Uterus (tissue), 4 donors: ENCODE data around the gene APOA1. TPM values are rescaled to one million over a fixed set of nuclear protein-coding genes. Genes with fewer than 3 reads are reported as not detected.
"Not testable (repeated sequence)": the region's sequence is repeated elsewhere in the genome, so short reads cannot be mapped to it uniquely, and the experiment has no call there.

Source experiments
- DNase-seq, 2 donors: peaks; one replicate each; pipeline ENCODE4 v3.0.0-alpha.2; 2019 to 2020
- H3K27ac ChIP-seq, 2 donors: fragments of 200-600 bp; sonication (generic); 1 replicate in 1 of 2; 2 replicates in 1 of 2; pipeline ENCODE4 v1.5.1; 2016 to 2018
- H3K27me3 ChIP-seq, 2 donors: fragments of 200-600 bp; sonication (generic); one replicate each; pipeline ENCODE4 v1.5.1; 2018 to 2019; ENCODE audit warnings: control low read depth in 1 of 2
- H3K36me3 ChIP-seq, 2 donors: fragments of 200-600 bp; sonication (generic); one replicate each; pipeline ENCODE4 v1.5.1; 2019; ENCODE audit warnings: control low read depth in 1 of 2
- H3K4me1 ChIP-seq, 2 donors: fragments of 200-600 bp; sonication (generic); one replicate each; pipeline ENCODE4 v1.5.1; 2018 to 2019; ENCODE audit warnings: control low read depth in 1 of 2
- H3K4me3 ChIP-seq, 2 donors: fragments of 200-600 bp; sonication (generic); 1 replicate in 1 of 2; 2 replicates in 1 of 2; pipeline ENCODE4 v1.5.1; 2018 to 2019; ENCODE audit warnings: mild to moderate bottlenecking in 1 of 2
- H3K9me3 ChIP-seq, 2 donors: fragments of 200-600 bp; sonication (generic); one replicate each; pipeline ENCODE4 v1.5.1; 2019; ENCODE audit warnings: control low read depth in 1 of 2
- CTCF ChIP-seq, 4 experiments: fragments of 200-600 bp in 2 of 4; fragments of 450-650 bp in 2 of 4; sonication (generic) in 2 of 4; IDR thresholded peaks; one replicate each; pipeline ENCODE4 v1.5.1; 2016 to 2019; ENCODE audit warnings: antibody characterized with exemption in 4 of 4, mild to moderate bottlenecking in 2 of 4, moderate library complexity in 1 of 4
- POLR2A ChIP-seq, 2 donors: fragments of 450-650 bp; IDR thresholded peaks; one replicate each; pipeline ENCODE4 v1.6.1; 2016; ENCODE audit warnings: antibody characterized with exemption in 2 of 2, mild to moderate bottlenecking in 1 of 2, moderate library complexity in 1 of 2
- intact Hi-C: fragments of 100-400 bp; cut with DNase I; formaldehyde crosslinking; loops from one replicate; pipeline ENCODE4 v1.15.1; 2023; ENCODE audit warnings: low total_unique reads
- total RNA-seq, 4 donors: library from RNA; depleted of rRNA in 3 of 4; stranded (reverse); fragments of >200 nt in 3 of 4; gene quantifications; one replicate each; pipeline versions ENCODE4 v1.1.0 to v1.2.4, GENCODE V29; 2014 to 2023
- donor health status: DM: yes; HTN: yes; CAD: no.

Gene APOA1
- total RNA-seq, 4 donors from 2014 or later = 2.2 to 3.5 TPM; not detected in 2

GRCh38 chr11:116812109-116812508 is 25.3 kb downstream of the APOA1 start:
- H3K9me3 ChIP-seq = no peaks in the 10 kb centered on the region
- intact Hi-C loops = no loop called here
- no peaks in the 10 kb centered on the region for H3K27me3 ChIP-seq
- no peaks in the 10 kb centered on the region for H3K4me1 ChIP-seq
- no peak for DNase-seq
- no peak overlapping the region for H3K4me3 ChIP-seq
- no peak overlapping the region for H3K27ac ChIP-seq
- H3K36me3 ChIP-seq = no peaks in the 10 kb centered on the region
- TF ChIP-seq POLR2A (IDR thresholded peaks at IDR 0.05) = no peak
- TF ChIP-seq CTCF (IDR thresholded peaks at IDR 0.05) = no peak

GRCh38 chr11:116811194-116811593 is 26.2 kb downstream of the APOA1 start:
- no peak for DNase-seq
- intact Hi-C loops = no loop called here
- Histone ChIP-seq H3K9me3 (no peaks in the 10 kb centered on the region), H3K4me1 (no peaks in the 10 kb centered on the region), H3K27me3 (no peaks in the 10 kb centered on the region), H3K4me3 (no peak overlapping the region), H3K36me3 (no peaks in the 10 kb centered on the region), H3K27ac (no peak overlapping the region)
- TF ChIP-seq CTCF (IDR thresholded peaks at IDR 0.05) = no peak
- no peak for TF ChIP-seq POLR2A (IDR thresholded peaks at IDR 0.05)

- DNase-seq = no peak
- Histone ChIP-seq H3K27me3 (no peaks in the 10 kb centered on the region), H3K4me1 (no peaks in the 10 kb centered on the region), H3K27ac (no peak overlapping the region), H3K4me3 (no peak overlapping the region), H3K9me3 (no peaks in the 10 kb centered on the region), H3K36me3 (no peaks in the 10 kb centered on the region)
- TF ChIP-seq CTCF (IDR thresholded peaks at IDR 0.05) = no peak
- TF ChIP-seq POLR2A (IDR thresholded peaks at IDR 0.05) = no peak
- intact Hi-C loops = no loop called here
These were observed 28.9 kb downstream of the APOA1 start for GRCh38 chr11:116808262-116809175.

- Histone ChIP-seq H3K4me1 (no peaks in the 10 kb centered on the region), H3K27ac (no peak overlapping the region), H3K36me3 (no peaks in the 10 kb centered on the region), H3K27me3 (no peaks in the 10 kb centered on the region), H3K9me3 (no peaks in the 10 kb centered on the region), H3K4me3 (no peak overlapping the region)
- DNase-seq = no peak
- TF ChIP-seq POLR2A (IDR thresholded peaks at IDR 0.05) (no peak), CTCF (IDR thresholded peaks at IDR 0.05) (no peak)
- intact Hi-C loops = no loop called here
These were observed 29.7 kb downstream of the APOA1 start for GRCh38 chr11:116807601-116808261.

GRCh38 chr11:116804001-116804400 is 33.4 kb downstream of the APOA1 start:
- H3K27ac ChIP-seq = no peak overlapping the region
- no peaks in the 10 kb centered on the region for H3K9me3 ChIP-seq
- TF ChIP-seq POLR2A (IDR thresholded peaks at IDR 0.05) = no peak
- TF ChIP-seq CTCF (IDR thresholded peaks at IDR 0.05) = no peak
- no peaks in the 10 kb centered on the region for H3K36me3 ChIP-seq
- no peaks in the 10 kb centered on the region for H3K27me3 ChIP-seq
- no peak overlapping the region for H3K4me3 ChIP-seq
- no peaks in the 10 kb centered on the region for H3K4me1 ChIP-seq
- intact Hi-C loops = no loop called here
- no peak for DNase-seq

- intact Hi-C loops, H3K4me3 ChIP-seq, H3K27ac ChIP-seq, H3K36me3 ChIP-seq, H3K9me3 ChIP-seq, H3K27me3 ChIP-seq, DNase-seq, H3K4me1 ChIP-seq: not testable (repeated sequence)
These were observed 35.8 kb downstream of the APOA1 start for GRCh38 chr11:116801662-116802061.
